Measurements from ENCODE around the gene PDE7B. TPM values are rescaled to one million over a fixed set of nuclear protein-coding genes. Genes with fewer than 3 reads are reported as not detected.
"Not testable (repeated sequence)": the region's sequence is repeated elsewhere in the genome, so short reads cannot be mapped to it uniquely, and the experiment has no call there.

The PDE7B gene
- total RNA-seq, 1 donor, result 2.4 TPM

GRCh38 chr6:136137739-136138402 is 286.4 kb downstream of the PDE7B start:
- no peak for DNase-seq (ENCODE audit: low read depth in 2 of 3, low spot score in 2 of 3)

GRCh38 chr6:136139111-136139510 is 287.6 kb downstream of the PDE7B start:
- DNase-seq (ENCODE audit: low read depth in 2 of 3, low spot score in 2 of 3), result not testable (repeated sequence)

GRCh38 chr6:136144251-136145023 is 292.9 kb downstream of the PDE7B start:
- no peak for DNase-seq (ENCODE audit: low read depth in 2 of 3, low spot score in 2 of 3)

- no peak for DNase-seq (ENCODE audit: low read depth in 2 of 3, low spot score in 2 of 3)
Observed at GRCh38 chr6:136146130-136146529, 294.6 kb downstream of the PDE7B start.

GRCh38 chr6:136147342-136147741 is 295.8 kb downstream of the PDE7B start:
- DNase-seq (ENCODE audit: low read depth in 2 of 3, low spot score in 2 of 3), result no peak

GRCh38 chr6:136148051-136148450 is 296.6 kb downstream of the PDE7B start:
- no peak for DNase-seq (ENCODE audit: low read depth in 2 of 3, low spot score in 2 of 3)

GRCh38 chr6:136148523-136148922 is 297.0 kb downstream of the PDE7B start:
- no peak for DNase-seq (ENCODE audit: low read depth in 2 of 3, low spot score in 2 of 3)

GRCh38 chr6:136149311-136149710 is 297.8 kb downstream of the PDE7B start:
- DNase-seq (ENCODE audit: low read depth in 2 of 3, low spot score in 2 of 3), result no peak

GRCh38 chr6:136150961-136151360 is 299.5 kb downstream of the PDE7B start:
- no peak for DNase-seq (ENCODE audit: low read depth in 2 of 3, low spot score in 2 of 3)

GRCh38 chr6:136153707-136154375 is 302.3 kb downstream of the PDE7B start:
- DNase-seq (ENCODE audit: low read depth in 2 of 3, low spot score in 2 of 3), result no peak

GRCh38 chr6:136155191-136155590 is 303.7 kb downstream of the PDE7B start:
- no peak for DNase-seq (ENCODE audit: low read depth in 2 of 3, low spot score in 2 of 3)

- no peak for DNase-seq (ENCODE audit: low read depth in 2 of 3, low spot score in 2 of 3)
Observed at GRCh38 chr6:136157743-136158142, 306.2 kb downstream of the PDE7B start.

- no peak for DNase-seq (ENCODE audit: low read depth in 2 of 3, low spot score in 2 of 3)
Observed at GRCh38 chr6:136158387-136158821, 306.9 kb downstream of the PDE7B start.

GRCh38 chr6:136158971-136159370 is 307.5 kb downstream of the PDE7B start:
- no peak for DNase-seq (ENCODE audit: low read depth in 2 of 3, low spot score in 2 of 3)

- no peak for DNase-seq (ENCODE audit: low read depth in 2 of 3, low spot score in 2 of 3)
Observed at GRCh38 chr6:136160250-136160649, 308.7 kb downstream of the PDE7B start.

- no peak for DNase-seq (ENCODE audit: low read depth in 2 of 3, low spot score in 2 of 3)
Observed at GRCh38 chr6:136161950-136162349, 310.4 kb downstream of the PDE7B start.

- no peak for DNase-seq (ENCODE audit: low read depth in 2 of 3, low spot score in 2 of 3)
Observed at GRCh38 chr6:136163260-136163659, 311.8 kb downstream of the PDE7B start.

GRCh38 chr6:136166815-136167214 is 315.3 kb downstream of the PDE7B start:
- no peak for DNase-seq (ENCODE audit: low read depth in 2 of 3, low spot score in 2 of 3)

- DNase-seq (ENCODE audit: low read depth in 2 of 3, low spot score in 2 of 3), result no peak
Observed at GRCh38 chr6:136169394-136170148, 318.1 kb downstream of the PDE7B start.

GRCh38 chr6:136171231-136171630 is 319.7 kb downstream of the PDE7B start:
- DNase-seq (ENCODE audit: low read depth in 2 of 3, low spot score in 2 of 3), result no peak

Measured in hematopoietic multipotent progenitor cell (in vitro differentiated cells).